GM18517 (cell line): ENCODE results near the gene NTM.

Experiments
- ATAC-seq: cut with Tn5 transposase; IDR thresholded peaks from one replicate; pipeline ENCODE4 v1.9.1; 2021; ENCODE audit warnings: mild to moderate bottlenecking, moderate library complexity; ENCODE audit not compliant: unreplicated experiment

The NTM gene

DNA sequence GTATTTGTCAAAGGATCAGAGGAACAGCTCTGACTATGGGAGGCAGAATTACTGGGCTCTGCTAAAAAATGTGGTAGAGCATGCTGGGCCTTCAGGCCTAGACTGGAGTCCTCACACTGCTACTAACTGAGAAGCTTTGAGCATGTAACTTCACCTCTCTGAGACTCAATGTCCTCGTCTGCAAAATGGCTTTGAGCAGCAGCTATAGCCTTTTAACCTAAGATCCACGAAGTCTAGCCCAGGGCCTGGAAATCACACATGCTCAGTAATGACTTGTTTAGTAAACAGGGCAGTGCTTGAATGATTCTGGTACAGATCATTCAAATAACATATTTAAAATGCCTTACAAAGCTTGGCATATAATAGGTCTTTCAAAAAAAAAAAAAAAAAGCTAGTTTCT is 221.7 kb downstream of the NTM start:
- ATAC-seq = no peak

DNA sequence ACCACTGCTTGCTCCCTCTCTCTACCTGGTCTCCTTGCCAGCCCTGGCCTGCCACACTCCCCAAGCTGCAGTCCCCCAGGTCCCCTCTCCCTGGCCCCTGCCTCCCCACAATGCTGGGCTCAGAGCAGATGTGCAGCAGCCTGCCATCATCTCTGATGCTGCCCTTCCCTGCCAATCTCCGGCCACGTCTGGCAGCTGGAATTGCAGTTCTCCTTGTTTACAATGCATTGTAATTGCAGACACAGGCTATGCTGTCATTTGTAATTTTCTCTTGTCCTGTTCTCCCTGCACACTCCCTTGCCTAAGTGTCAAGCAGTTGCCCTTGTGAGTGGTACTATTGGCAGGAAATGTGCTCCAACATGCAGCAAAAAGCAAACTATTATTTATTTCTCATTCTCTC is 222.3 kb downstream of the NTM start:
- no peak for ATAC-seq

GRCh38 chr11:131593301-131593700 is 222.9 kb downstream of the NTM start:
- ATAC-seq = no peak

DNA sequence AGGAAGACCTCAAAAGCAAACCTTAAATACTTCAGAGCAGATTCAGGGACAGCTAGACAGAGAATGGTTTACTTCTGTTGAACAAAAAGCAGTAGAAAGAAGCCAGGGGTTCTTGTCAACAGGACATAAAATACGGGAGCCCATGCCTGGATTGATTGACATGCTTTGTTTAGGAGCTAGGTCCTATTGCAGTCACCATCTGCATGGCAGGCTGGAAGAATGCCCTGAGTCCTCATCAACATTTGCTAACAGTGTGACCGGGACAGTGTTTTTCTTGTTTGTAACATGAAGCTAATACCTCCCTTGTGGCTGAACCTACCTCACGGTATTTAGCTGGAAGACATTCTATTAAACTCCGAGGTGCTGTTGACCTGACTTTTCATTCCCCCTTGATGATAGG is 225.4 kb downstream of the NTM start:
- ATAC-seq = no peak

DNA sequence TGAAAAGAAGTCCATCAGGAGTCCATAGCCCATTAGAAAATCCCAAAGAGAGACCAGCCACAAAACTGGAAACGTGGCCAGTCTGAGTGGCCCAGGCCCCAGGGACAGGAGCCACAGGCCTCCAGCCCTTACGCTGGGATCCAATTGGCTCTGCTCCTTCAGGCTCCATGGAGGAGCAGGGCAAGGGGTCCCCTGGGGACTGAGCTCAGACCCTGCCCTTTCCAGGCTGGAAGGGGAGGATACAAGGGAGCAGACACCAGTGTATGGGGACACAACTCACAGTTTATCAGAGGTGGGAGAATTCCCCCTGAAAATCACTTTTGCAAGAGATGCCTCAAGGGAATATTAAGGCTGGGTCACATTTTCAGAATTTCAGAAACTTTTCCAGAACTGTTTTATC is 227.5 kb downstream of the NTM start:
- ATAC-seq = no peak

GRCh38 chr11:131598305-131598704 is 227.9 kb downstream of the NTM start:
- no peak for ATAC-seq

DNA sequence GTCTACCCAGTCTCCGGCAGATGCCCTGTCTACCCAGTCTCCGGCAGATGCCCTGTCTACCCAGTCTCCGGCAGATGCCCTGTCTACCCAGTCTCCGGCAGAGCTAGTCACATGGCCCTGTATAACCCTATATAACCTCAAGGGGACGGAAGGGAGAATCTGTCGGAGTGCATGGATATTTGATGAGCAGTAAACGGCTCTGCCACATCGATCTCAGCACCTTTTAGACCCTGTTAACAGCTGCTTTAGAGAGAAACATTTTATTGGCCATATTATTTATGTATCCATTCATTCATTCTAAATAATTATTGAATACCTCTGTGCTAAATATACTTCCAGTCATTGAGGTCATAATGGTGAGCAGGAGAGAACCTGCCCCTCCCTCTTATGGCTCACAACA is 228.9 kb downstream of the NTM start:
- ATAC-seq = no peak

- no peak for ATAC-seq
Measured at GRCh38 chr11:131600628-131601027, 230.2 kb downstream of the NTM start.

GRCh38 chr11:131601586-131601985 is 231.2 kb downstream of the NTM start:
- ATAC-seq = no peak

DNA sequence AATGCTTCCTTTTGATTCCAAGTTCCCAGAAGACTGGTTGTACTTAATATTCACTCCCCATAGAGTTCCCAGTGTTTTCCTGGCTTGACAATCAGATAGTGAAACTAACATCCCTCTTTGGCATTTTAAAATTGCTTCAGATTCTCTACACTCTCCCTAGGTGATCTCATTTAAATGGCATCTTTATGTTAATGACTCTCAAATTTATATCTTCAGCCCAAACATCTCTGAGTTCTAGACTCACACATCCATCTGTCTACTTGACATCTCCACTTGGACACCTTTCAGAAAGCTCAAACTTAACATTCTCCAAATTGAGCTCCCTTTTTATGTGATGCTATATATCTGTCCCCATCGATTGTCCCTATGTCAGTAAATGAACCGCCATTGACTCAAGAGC is 232.0 kb downstream of the NTM start:
- ATAC-seq = no peak

- ATAC-seq = no peak
Measured at GRCh38 chr11:131606811-131607335, 236.5 kb downstream of the NTM start.

DNA sequence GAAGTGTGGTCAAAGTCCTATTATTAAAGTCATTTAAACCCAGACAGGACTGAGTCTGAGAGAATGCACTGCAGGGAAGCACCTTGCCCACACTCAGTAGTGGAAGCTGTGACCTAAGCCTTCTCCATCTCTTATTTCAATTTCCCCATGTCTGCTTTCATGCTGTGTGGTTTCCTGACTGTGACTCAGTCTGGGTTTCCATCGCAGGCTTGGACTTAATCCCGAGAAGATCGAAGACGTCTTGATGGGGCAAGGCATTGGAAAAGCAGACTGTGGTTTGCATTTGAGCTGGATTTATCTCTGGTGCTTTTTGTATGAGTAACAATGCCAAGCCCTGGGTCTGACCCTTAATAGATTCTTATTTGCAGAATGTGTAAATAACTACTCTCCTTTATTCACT is 238.9 kb downstream of the NTM start:
- no peak for ATAC-seq

- no peak for ATAC-seq
Measured at GRCh38 chr11:131609921-131610320, 239.5 kb downstream of the NTM start.

GRCh38 chr11:131611322-131611721 is 240.9 kb downstream of the NTM start:
- ATAC-seq = no peak

- no peak for ATAC-seq
Measured at GRCh38 chr11:131612533-131612932, 242.1 kb downstream of the NTM start.

- no peak for ATAC-seq
Measured at GRCh38 chr11:131614631-131615030, 244.2 kb downstream of the NTM start.

GRCh38 chr11:131615611-131616010 is 245.2 kb downstream of the NTM start:
- ATAC-seq = no peak

DNA sequence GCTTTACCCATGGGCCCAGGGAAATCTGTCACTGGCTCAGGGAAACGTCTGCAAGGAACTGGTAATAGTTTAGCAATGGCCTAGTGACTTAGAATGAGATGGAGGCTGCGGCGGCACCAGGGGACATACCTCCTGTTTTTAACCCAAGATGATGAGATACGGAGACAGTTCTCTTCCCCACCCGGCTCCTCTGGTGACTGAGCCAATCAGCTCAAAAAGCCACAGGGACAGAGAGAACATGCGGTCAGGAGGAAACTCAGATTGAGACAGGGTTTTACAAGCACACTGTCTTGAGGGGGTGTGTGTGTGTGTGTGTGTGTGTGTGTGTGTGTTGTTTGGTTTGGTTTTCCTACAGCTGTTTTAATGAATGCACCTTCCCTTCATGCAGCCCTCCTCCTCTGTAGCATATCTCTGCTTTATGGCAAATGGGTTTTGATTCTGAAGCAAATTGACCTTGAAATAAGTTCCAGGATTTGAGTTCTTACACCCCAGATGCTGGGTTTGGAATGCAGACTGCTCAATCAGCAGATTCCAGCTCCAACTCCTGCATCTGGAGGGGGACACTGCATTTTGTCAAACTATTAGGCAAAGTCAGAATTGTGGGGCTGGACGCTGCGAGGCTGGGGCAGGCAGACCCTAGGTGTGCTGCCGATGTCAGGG is 246.2 kb downstream of the NTM start:
- no peak for ATAC-seq

- ATAC-seq = no peak
Measured at GRCh38 chr11:131618201-131618600, 247.8 kb downstream of the NTM start.

DNA sequence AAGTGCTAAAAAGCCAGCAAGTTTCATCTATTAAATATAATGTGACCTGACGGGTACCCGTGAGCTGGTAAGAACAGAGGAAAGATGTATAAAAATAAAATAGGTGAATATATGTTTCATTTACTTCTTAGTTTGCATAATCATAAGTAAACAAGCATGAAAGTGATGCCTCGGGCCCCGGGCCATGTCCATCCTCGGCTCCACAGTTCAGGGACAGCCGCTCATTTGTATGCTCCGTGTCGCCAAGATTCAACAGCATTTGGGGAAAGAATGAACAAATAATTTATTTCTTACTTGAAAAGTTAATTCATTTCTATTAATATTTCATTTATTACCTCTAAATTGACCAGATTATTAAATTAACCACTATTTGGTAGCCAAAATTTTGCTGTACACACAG is 251.8 kb downstream of the NTM start:
- ATAC-seq = no peak

GRCh38 chr11:131624531-131624930 is 254.1 kb downstream of the NTM start:
- ATAC-seq = no peak

DNA sequence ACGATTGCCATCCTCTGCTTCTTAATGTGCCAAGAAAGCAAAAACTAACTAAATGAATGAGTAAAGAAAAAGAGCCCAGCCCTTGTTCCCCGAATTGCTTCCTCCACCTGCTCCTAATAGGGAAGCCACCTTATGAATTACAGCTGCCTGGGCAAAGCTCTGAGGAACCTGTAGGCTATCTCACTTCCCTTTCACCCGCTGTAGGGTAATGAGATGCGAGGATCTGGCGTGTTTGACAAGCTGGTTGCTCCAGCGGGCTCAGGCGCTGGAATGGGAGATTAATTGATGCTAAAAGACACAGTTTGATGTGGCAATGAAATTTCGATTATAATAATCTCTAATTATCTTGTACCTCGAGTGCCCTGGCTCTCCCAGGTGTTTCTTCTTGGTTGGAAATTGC is 256.4 kb downstream of the NTM start:
- no peak for ATAC-seq

DNA sequence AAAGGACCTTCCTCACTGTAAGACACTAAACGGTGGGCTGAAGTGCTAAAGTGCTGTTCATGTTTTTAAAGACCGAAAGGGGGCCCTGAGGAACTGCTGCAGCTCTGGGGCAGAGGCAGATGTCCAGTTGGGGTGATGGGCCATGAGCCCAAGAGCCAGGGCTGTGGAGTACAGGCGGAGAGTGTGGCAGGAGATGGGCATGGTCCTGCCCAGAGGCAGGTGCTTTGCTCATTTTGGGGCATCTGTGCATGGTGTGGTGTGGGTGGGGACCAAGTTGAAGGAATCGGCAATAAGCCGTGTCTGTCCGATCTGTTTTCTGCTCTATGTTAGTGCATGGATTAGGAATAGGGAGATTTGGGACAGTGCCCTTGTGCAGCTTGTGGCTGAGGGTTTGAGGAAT is 258.3 kb downstream of the NTM start:
- no peak for ATAC-seq
